GM23248 (cell line): ENCODE data around the gene IGF2BP3. TPM values are rescaled to one million over a fixed set of nuclear protein-coding genes. Genes with fewer than 3 reads are reported as not detected.

Experiments used
- DNase-seq: peaks from one replicate; pipeline ENCODE4 v3.0.0-alpha.2; 2015
- H2AFZ ChIP-seq: fragments of 200-600 bp; sonication (generic); 2 replicates; pipeline ENCODE4 v1.6.1; 2016; ENCODE audit warnings: antibody characterized with exemption
- H3F3A ChIP-seq: fragments of 200-600 bp; sonication (generic); 2 replicates; pipeline ENCODE4 v1.6.1; 2016; ENCODE audit warnings: mild to moderate bottlenecking, antibody characterized with exemption, mixed run types; ENCODE audit not compliant: insufficient read depth
- H3K27ac ChIP-seq: fragments of 200-600 bp; sonication (generic); 2 replicates; pipeline ENCODE4 v1.5.1; 2016; ENCODE audit warnings: mild to moderate bottlenecking
- H3K27me3 ChIP-seq: fragments of 200-600 bp; sonication (generic); replicated peaks from 2 replicates; pipeline ENCODE4 v1.6.1; 2016; ENCODE audit warnings: mild to moderate bottlenecking; ENCODE audit not compliant: insufficient read depth
- H3K36me3 ChIP-seq: fragments of 200-600 bp; sonication (generic); 2 replicates; pipeline ENCODE4 v1.6.1; 2016; ENCODE audit warnings: low read depth, mild to moderate bottlenecking
- H3K4me1 ChIP-seq: fragments of 200-600 bp; sonication (generic); 2 replicates; pipeline ENCODE4 v1.6.1; 2016; ENCODE audit warnings: mild to moderate bottlenecking; ENCODE audit not compliant: insufficient read depth
- H3K4me2 ChIP-seq: fragments of 200-600 bp; sonication (generic); one replicate; pipeline ENCODE4 v1.6.1; 2016; ENCODE audit warnings: mild to moderate bottlenecking; ENCODE audit not compliant: unreplicated experiment
- H3K4me3 ChIP-seq: fragments of 200-600 bp; sonication (generic); 2 replicates; pipeline ENCODE4 v1.5.1; 2016; ENCODE audit warnings: mild to moderate bottlenecking
- H3K79me2 ChIP-seq: fragments of 200-600 bp; sonication (generic); 2 replicates; pipeline ENCODE4 v1.6.1; 2016; ENCODE audit warnings: mild to moderate bottlenecking; ENCODE audit not compliant: insufficient read depth
- H3K9ac ChIP-seq: fragments of 200-600 bp; sonication (generic); 2 replicates; pipeline ENCODE4 v1.6.1; 2016; ENCODE audit warnings: mild to moderate bottlenecking
- H3K9me2 ChIP-seq: fragments of 200-600 bp; sonication (generic); 2 replicates; pipeline ENCODE4 v1.6.1; 2016; ENCODE audit warnings: mixed run types, mild to moderate bottlenecking, moderate library complexity; ENCODE audit not compliant: insufficient read depth
- H3K9me3 ChIP-seq: fragments of 200-600 bp; sonication (generic); one replicate; pipeline ENCODE4 v1.6.1; 2017; ENCODE audit warnings: low read depth
- H4K20me1 ChIP-seq: fragments of 200-600 bp; sonication (generic); 2 replicates; pipeline ENCODE4 v1.6.0; 2016; ENCODE audit not compliant: insufficient read depth
- EZH2 ChIP-seq: fragments of 200-600 bp; sonication (generic); IDR thresholded peaks from 2 replicates; pipeline ENCODE4 v1.6.1; 2018; ENCODE audit warnings: antibody characterized with exemption, mild to moderate bottlenecking; ENCODE audit not compliant: insufficient read depth, poor library complexity, severe bottlenecking
- EZH2phosphoT487 ChIP-seq: fragments of 200-600 bp; sonication (generic); IDR thresholded peaks from 2 replicates; pipeline ENCODE4 v1.6.1; 2018; ENCODE audit warnings: antibody characterized with exemption, moderate library complexity, mild to moderate bottlenecking, low read depth; ENCODE audit not compliant: insufficient read depth
- WGBS, 2 experiments: methylation state at CpG; one replicate each; pipeline ENCODE4 v1.1.6; 2015 to 2017; ENCODE audit warnings: low lambda C conversion rate in 2 of 2, low coverage in 1 of 2; ENCODE audit errors: missing lambda C conversion rate in 2 of 2; 5-methylcytosine and 5-hydroxymethylcytosine counted together
- in situ Hi-C: fragments of 300-500 bp; cut with MboI; formaldehyde crosslinking; loops from 2 replicates; pipeline ENCODE4 v1.15.0; 2020
- polyA plus RNA-seq: library from polyadenylated mRNA; unstranded; fragments of >200 nt; fragmentation: Nextera tagmentation; extraction: Ambion mirVana; gene quantifications from 2 replicates; pipeline ENCODE4 v1.2.1, GENCODE V29; 2016
- small RNA-seq: library from RNA; depleted of rRNA; stranded (forward); fragments of <200 nt; gene quantifications from one replicate; pipeline ENCODE3, GENCODE V24; 2014; ENCODE audit warnings: low read depth, low replicate concordance
- total RNA-seq: library from RNA; depleted of rRNA; stranded (reverse); fragments of >200 nt; shearing (Covaris generic); gene quantifications from 2 replicates; pipeline ENCODE4 v1.2.3, GENCODE V29; 2014; rRNA removed

IGF2BP3 gene
- total and polyA plus RNA-seq, 2 experiments from 2014 or later = 7.6 to 18.2 TPM

DNA sequence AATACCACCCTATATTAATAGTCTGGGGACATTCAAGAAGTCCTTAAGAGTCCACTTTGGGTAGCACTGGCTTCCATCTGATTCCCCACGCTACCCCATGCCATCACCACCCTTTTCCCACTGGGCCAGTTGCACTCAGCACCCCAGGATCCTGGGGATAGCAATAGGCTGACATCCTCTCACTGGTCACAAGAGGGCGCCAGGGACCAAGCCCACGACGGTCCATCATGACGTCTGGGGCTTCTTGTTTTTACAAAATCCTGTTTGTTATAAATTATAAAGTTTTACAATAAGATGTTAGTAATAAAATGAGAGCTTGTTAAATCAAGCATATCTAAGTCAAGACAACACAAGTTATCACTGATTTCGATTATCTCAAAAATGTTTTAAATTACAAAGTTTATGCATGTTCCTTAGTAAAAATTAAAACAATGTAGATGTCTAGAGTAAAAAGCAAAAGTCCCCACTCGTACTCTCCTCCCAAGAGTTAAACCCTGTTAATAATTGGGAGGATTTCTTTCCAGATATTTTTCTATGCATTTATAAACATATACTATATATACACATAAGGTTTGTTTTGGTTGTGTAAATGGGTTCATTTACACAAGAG, 208.3 kb downstream of the IGF2BP3 start:
- H3K4me2 ChIP-seq = no peak overlapping the region
- in situ Hi-C loops = no loop called here
- H3K4me3 ChIP-seq = no peak overlapping the region
- H3K27me3 ChIP-seq = no peaks in the 10 kb centered on the region
- TF ChIP-seq EZH2 = no peak
- no peak for TF ChIP-seq EZH2phosphoT487
- H3K9me3 ChIP-seq = no peaks in the 10 kb centered on the region
- no peaks in the 10 kb centered on the region for H3F3A ChIP-seq
- no peaks in the 10 kb centered on the region for H3K79me2 ChIP-seq
- 3 to 5% methylated on average over 7 of the region's 7 CpGs for WGBS, 2 experiments
- no peaks in the 10 kb centered on the region for H3K9me2 ChIP-seq
- no peak overlapping the region for H3K9ac ChIP-seq
- no peaks in the 10 kb centered on the region for H4K20me1 ChIP-seq
- H3K27ac ChIP-seq = no peak overlapping the region
- H2AFZ ChIP-seq = peak overlapping the region; percentile 37
- DNase-seq = peak; percentile 81
- no peaks in the 10 kb centered on the region for H3K36me3 ChIP-seq
- no peaks in the 10 kb centered on the region for H3K4me1 ChIP-seq

- Histone ChIP-seq H4K20me1 (no peaks in the 10 kb centered on the region), H3K9me2 (no peaks in the 10 kb centered on the region), H3K9me3 (no peaks in the 10 kb centered on the region), H3K27me3 (no peaks in the 10 kb centered on the region), H3K27ac (no peak overlapping the region), H3K4me1 (no peaks in the 10 kb centered on the region), H3K4me2 (no peak overlapping the region), H3K79me2 (no peaks in the 10 kb centered on the region), H3K9ac (no peak overlapping the region), H3F3A (no peaks in the 10 kb centered on the region), H3K4me3 (no peak overlapping the region), H2AFZ (no peak overlapping the region), H3K36me3 (no peaks in the 10 kb centered on the region)
- WGBS, 2 experiments = 91 to 92% methylated on average over 10 of the region's 10 CpGs
- in situ Hi-C loops = no loop called here
- DNase-seq = no peak
- TF ChIP-seq EZH2phosphoT487 = no peak
- no peak for TF ChIP-seq EZH2
These were observed 209.9 kb downstream of the IGF2BP3 start for GRCh38 chr7:23260371-23260770.

Small RNA genes within 50 kb of the gene (small RNA-seq; reads per million reads assigned to genes)
- gene AC079780.1 (0.37 reads per million), gene RF00019 (not detected), gene RNU7-143P (not detected), gene SNORD65C (0.19 reads per million)

Other genes starting within 250 kb of the IGF2BP3 start
- 38.2 and 48.8 TPM in 2 replicates for gene GPNMB, start 223.7 kb downstream of the IGF2BP3 start, total RNA-seq
- gene GPNMB, start 223.7 kb downstream of the IGF2BP3 start, polyA plus RNA-seq = 42.5 and 43.2 TPM in 2 replicates
- 66.0 and 96.1 TPM in 2 replicates for gene MALSU1, start 171.2 kb downstream of the IGF2BP3 start, total RNA-seq
- 135 and 136 TPM in 2 replicates for gene MALSU1, start 171.2 kb downstream of the IGF2BP3 start, polyA plus RNA-seq
- 14.7 and 26.2 TPM in 2 replicates for gene TRA2A, start 61.5 kb upstream of the IGF2BP3 start, total RNA-seq
- 77.5 and 87.9 TPM in 2 replicates for gene TRA2A, start 61.5 kb upstream of the IGF2BP3 start, polyA plus RNA-seq
- gene CCDC126, start 126.9 kb upstream of the IGF2BP3 start, total RNA-seq = 9.5 and 9.9 TPM in 2 replicates
- 6.8 and 9.5 TPM in 2 replicates for gene CCDC126, start 126.9 kb upstream of the IGF2BP3 start, polyA plus RNA-seq
- 0.43 and 4.9 TPM in 2 replicates for gene FAM221A, start 209.7 kb upstream of the IGF2BP3 start, total RNA-seq
- 0.60 and 0.63 TPM in 2 replicates for gene FAM221A, start 209.7 kb upstream of the IGF2BP3 start, polyA plus RNA-seq
- not detected in 2 replicates for gene STK31, start 239.7 kb upstream of the IGF2BP3 start, total RNA-seq
- gene STK31, start 239.7 kb upstream of the IGF2BP3 start, polyA plus RNA-seq = not detected in 2 replicates